ENCODE data around the gene DMTF1.

The DMTF1 gene

GRCh38 chr7:87146740-87147386 lies 5.4 kb upstream of the DMTF1 start:
- no peak for DNase-seq

- DNase-seq: no peak
Measured at GRCh38 chr7:87147500-87147899, 4.8 kb upstream of the DMTF1 start.

- DNase-seq: peak in 1 of 2 donors; percentile 40
Measured at GRCh38 chr7:87148332-87148955, 3.8 kb upstream of the DMTF1 start.

- DNase-seq: no peak
Measured at GRCh38 chr7:87151002-87151728, 1.1 kb upstream of the DMTF1 start.

GRCh38 chr7:87151729-87152111 lies 533 bp upstream of the DMTF1 start:
- no peak for DNase-seq

- DNase-seq: peak; percentile 2 to 44
Measured at GRCh38 chr7:87152897-87153641, 816 bp downstream of the DMTF1 start.

- no peak for DNase-seq
Measured at GRCh38 chr7:87154166-87154565, 1.9 kb downstream of the DMTF1 start.

- DNase-seq: no peak
Measured at GRCh38 chr7:87154569-87154968, 2.3 kb downstream of the DMTF1 start.

- no peak for DNase-seq
Measured at GRCh38 chr7:87155788-87156187, 3.5 kb downstream of the DMTF1 start.

- DNase-seq: no peak
Measured at GRCh38 chr7:87156709-87157108, 4.5 kb downstream of the DMTF1 start.

- no peak for DNase-seq
Measured at GRCh38 chr7:87159538-87159937, 7.3 kb downstream of the DMTF1 start.

GRCh38 chr7:87164433-87164832 lies 12.2 kb downstream of the DMTF1 start:
- DNase-seq: no peak

- DNase-seq: no peak
Measured at GRCh38 chr7:87170828-87171227, 18.6 kb downstream of the DMTF1 start.

GRCh38 chr7:87171282-87171934 lies 19.2 kb downstream of the DMTF1 start:
- no peak for DNase-seq

GRCh38 chr7:87173471-87173870 lies 21.2 kb downstream of the DMTF1 start:
- no peak for DNase-seq

GRCh38 chr7:87178320-87178719 lies 26.1 kb downstream of the DMTF1 start:
- no peak for DNase-seq

- no peak for DNase-seq
Measured at GRCh38 chr7:87179180-87179579, 26.9 kb downstream of the DMTF1 start.

GRCh38 chr7:87187120-87187519 lies 34.9 kb downstream of the DMTF1 start:
- no peak for DNase-seq

- no peak for DNase-seq
Measured at GRCh38 chr7:87188930-87189329, 36.7 kb downstream of the DMTF1 start.

GRCh38 chr7:87190783-87191182 lies 38.5 kb downstream of the DMTF1 start:
- no peak for DNase-seq

- DNase-seq: no peak
Measured at GRCh38 chr7:87192784-87193487, 40.7 kb downstream of the DMTF1 start.

GRCh38 chr7:87193912-87194311 lies 41.7 kb downstream of the DMTF1 start:
- DNase-seq: no peak
